Dermis microvascular lymphatic vessel endothelial cell (primary cell): Measurements from ENCODE around the gene SLC6A8. TPM values are rescaled to one million over a fixed set of nuclear protein-coding genes. Genes with fewer than 3 reads are reported as not detected.
A peak's percentile ranks its signal among the peaks of the same experiment; 100 is the strongest.
"Not testable (repeated sequence)": the region's sequence is repeated elsewhere in the genome, so short reads cannot be mapped to it uniquely, and the experiment has no call there.

Experiments used
- DNase-seq, 2 donors: peaks; one replicate each; pipeline versions ENCODE4 v3.0.0 to v3.0.0-alpha.2; 2010; ENCODE audit warnings: low read depth in 2 of 2
- total RNA-seq: library from RNA; depleted of rRNA; stranded (reverse); fragments of >200 nt; gene quantifications from 2 replicates; pipeline ENCODE4 v1.2.1, GENCODE V29; 2014

Gene SLC6A8
- total RNA-seq, 1 donor from 2014 or later = 5.5 TPM

- not testable (repeated sequence) for DNase-seq
These were observed 42.4 kb downstream of the SLC6A8 start for GRCh38 chrX:153730115-153730514.

- DNase-seq = no peak
These were observed 43.6 kb downstream of the SLC6A8 start for GRCh38 chrX:153731117-153731844.

GRCh38 chrX:153731845-153732215, 44.1 kb downstream of the SLC6A8 start:
- no peak for DNase-seq

- DNase-seq = peak in 1 of 2 donors; percentile 29
These were observed 44.7 kb downstream of the SLC6A8 start for GRCh38 chrX:153732401-153732800.

- DNase-seq = no peak
These were observed 46.0 kb downstream of the SLC6A8 start for GRCh38 chrX:153733651-153734240.

- no peak for DNase-seq
These were observed 47.1 kb downstream of the SLC6A8 start for GRCh38 chrX:153734871-153735270.

GRCh38 chrX:153735274-153735673, 47.5 kb downstream of the SLC6A8 start:
- DNase-seq = no peak

GRCh38 chrX:153736071-153736820, 48.5 kb downstream of the SLC6A8 start:
- no peak for DNase-seq

- DNase-seq = no peak
These were observed 49.2 kb downstream of the SLC6A8 start for GRCh38 chrX:153736871-153737441.

- no peak for DNase-seq
These were observed 50.4 kb downstream of the SLC6A8 start for GRCh38 chrX:153738056-153738605.

GRCh38 chrX:153739754-153740486, 52.2 kb downstream of the SLC6A8 start:
- no peak for DNase-seq

- no peak for DNase-seq
These were observed 53.0 kb downstream of the SLC6A8 start for GRCh38 chrX:153740631-153741222.

GRCh38 chrX:153741446-153741845, 53.7 kb downstream of the SLC6A8 start:
- no peak for DNase-seq

- DNase-seq = not testable (repeated sequence)
These were observed 54.4 kb downstream of the SLC6A8 start for GRCh38 chrX:153742111-153742510.

- not testable (repeated sequence) for DNase-seq
These were observed 55.2 kb downstream of the SLC6A8 start for GRCh38 chrX:153742796-153743467.

GRCh38 chrX:153743468-153744209, 55.9 kb downstream of the SLC6A8 start:
- DNase-seq = not testable (repeated sequence)

GRCh38 chrX:153744210-153745066, 56.7 kb downstream of the SLC6A8 start:
- no peak for DNase-seq

GRCh38 chrX:153745067-153745433, 57.3 kb downstream of the SLC6A8 start:
- DNase-seq = not testable (repeated sequence)
